LNCAP (cell line): ENCODE data around the gene KCTD16.

Source experiments
- CTCF ChIP-seq: fragments of 450-650 bp; IDR thresholded peaks from 2 replicates; pipeline ENCODE4 v1.5.1; 2017; ENCODE audit warnings: mild to moderate bottlenecking

Gene KCTD16

GRCh38 chr5:144386315-144386714, 215.6 kb downstream of the KCTD16 start:
- no peak for TF ChIP-seq CTCF

DNA sequence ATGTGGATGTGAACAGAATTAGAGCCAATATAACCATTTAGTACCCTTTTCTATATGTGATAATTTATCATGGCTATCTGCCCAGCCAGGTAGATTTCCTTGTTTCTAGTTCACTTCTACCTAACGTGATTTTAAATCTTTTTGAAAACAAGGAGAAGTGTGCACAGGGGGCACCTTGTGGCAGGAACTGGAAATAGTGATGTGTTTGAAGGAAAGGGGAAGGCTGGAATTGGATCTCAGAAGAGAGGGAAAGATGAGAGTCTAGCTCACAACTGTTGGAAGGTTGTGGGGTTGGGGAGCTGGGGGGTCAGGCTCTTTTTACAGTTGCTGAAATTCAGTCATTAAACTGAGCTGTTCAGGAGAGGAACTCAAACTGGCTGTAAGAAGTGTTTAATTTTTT, 219.5 kb downstream of the KCTD16 start:
- no peak for TF ChIP-seq CTCF

DNA sequence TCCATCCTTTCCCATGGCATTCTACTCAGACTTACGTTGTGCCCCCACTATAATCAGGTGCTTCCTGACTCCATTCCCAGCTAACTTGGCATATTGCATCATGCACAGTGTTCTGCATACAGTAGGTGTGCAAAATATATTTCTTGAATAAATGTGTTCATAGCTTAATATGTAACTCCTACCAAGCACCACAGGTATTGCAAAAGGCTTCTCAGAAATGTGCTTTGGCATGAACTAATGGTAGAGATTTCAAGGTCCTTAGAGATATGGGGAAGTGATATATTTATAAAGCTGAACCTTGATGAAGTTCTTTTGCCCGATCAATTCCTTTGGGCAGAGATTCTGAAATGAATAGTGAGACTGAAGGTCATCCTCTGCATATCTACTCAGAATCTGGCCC, 220.4 kb downstream of the KCTD16 start:
- TF ChIP-seq CTCF = no peak

GRCh38 chr5:144393641-144394435, 223.2 kb downstream of the KCTD16 start:
- TF ChIP-seq CTCF = no peak

DNA sequence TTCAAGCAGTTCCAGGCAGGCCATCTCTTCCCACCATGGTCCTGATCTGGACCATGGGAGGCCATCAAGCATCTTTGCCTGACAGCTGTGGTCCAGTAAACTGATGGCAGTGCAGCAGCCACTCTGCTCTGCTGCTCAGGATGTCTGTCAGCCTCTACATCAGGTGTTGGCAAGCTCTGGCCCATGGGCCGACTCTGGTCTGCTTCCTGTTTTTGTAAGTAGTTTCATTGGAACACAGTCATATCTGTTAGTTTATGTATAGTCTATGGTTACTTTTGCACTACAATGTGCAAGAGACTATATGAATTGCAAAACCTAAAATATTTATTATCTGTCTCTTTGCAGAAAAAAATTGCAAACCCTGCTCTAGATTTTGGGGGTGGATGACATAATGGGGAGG, 225.0 kb downstream of the KCTD16 start:
- TF ChIP-seq CTCF = no peak

GRCh38 chr5:144403058-144403457, 232.4 kb downstream of the KCTD16 start:
- no peak for TF ChIP-seq CTCF

DNA sequence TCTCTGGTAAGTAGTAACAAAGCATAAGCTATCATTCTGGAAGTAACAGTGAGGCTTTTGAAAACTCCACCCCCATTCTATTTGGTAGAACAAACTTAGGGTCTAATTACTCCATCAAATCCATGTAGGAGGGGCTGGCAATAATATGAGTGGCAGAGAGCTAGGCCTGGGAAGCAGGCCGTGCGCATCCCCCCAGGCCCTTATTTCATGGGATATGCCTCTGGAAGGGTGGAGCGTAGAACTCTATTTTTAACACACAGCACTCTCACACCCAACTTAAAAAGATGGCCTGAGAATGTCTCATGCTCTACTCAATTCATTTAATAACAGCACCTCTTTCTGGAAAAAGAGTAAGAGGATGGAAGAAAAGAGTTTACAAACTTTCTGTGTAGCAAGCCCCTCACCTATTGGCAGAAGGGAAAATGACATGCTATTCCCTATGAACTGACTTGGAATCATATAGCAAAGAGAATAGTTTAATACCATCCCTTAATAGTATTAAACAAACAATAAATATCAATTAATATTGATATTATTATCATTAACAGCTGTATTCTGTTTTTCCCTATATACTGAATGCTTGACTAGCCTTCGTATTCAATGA, 233.2 kb downstream of the KCTD16 start:
- no peak for TF ChIP-seq CTCF
